Breast epithelium (tissue), 4 donors: ENCODE data around the gene GFOD1. TPM values are rescaled to one million over a fixed set of nuclear protein-coding genes. Genes with fewer than 3 reads are reported as not detected.

ENCODE experiments used
- DNase-seq, 2 donors: peaks; one replicate each; pipeline ENCODE4 v3.0.0-alpha.2; 2019; ENCODE audit warnings: low spot score in 2 of 2
- H3K27ac ChIP-seq, 2 donors: fragments of 200-600 bp; sonication (generic) in 1 of 2; one replicate each; pipeline ENCODE4 v1.5.1; 2016 to 2019; ENCODE audit warnings: mild to moderate bottlenecking in 1 of 2
- H3K27me3 ChIP-seq, 2 donors: fragments of 200-600 bp; sonication (generic) in 1 of 2; one replicate each; pipeline versions ENCODE4 v1.5.1 to v1.6.0; 2017 to 2019; ENCODE audit warnings: control low read depth in 1 of 2, mild to moderate bottlenecking in 1 of 2
- H3K36me3 ChIP-seq: fragments of 200-600 bp; one replicate; pipeline ENCODE4 v1.5.1; 2019
- H3K4me1 ChIP-seq, 2 donors: fragments of 200-600 bp; sonication (generic); one replicate each; pipeline ENCODE4 v1.5.1; 2016 to 2019; ENCODE audit warnings: control low read depth in 1 of 2
- H3K4me3 ChIP-seq, 3 donors: fragments of 200-600 bp; sonication (generic); 1 replicate in 2 of 3; 2 replicates in 1 of 3; pipeline ENCODE4 v1.5.1; 2016 to 2019; ENCODE audit warnings: mild to moderate bottlenecking in 3 of 3, moderate library complexity in 2 of 3
- H3K9me3 ChIP-seq, 2 donors: fragments of 200-600 bp; sonication (generic) in 1 of 2; one replicate each; pipeline ENCODE4 v1.5.1; 2016 to 2019; ENCODE audit warnings: control low read depth in 1 of 2
- POLR2A ChIP-seq: fragments of 450-650 bp; IDR thresholded peaks from one replicate; pipeline ENCODE4 v1.6.1; 2016; ENCODE audit warnings: antibody characterized with exemption, mild to moderate bottlenecking, moderate library complexity
- POLR2AphosphoS5 ChIP-seq, 3 donors: sonication (generic); formaldehyde crosslinking; IDR thresholded peaks; one replicate each; pipeline ENCODE4 v1.6.1; 2017; ENCODE audit warnings: antibody characterized with exemption in 3 of 3
- intact Hi-C: fragments of 100-400 bp; cut with DNase I; formaldehyde crosslinking; loops from one replicate; pipeline ENCODE4 v1.15.1; 2023; ENCODE audit warnings: low total_unique reads
- total RNA-seq, 3 donors: library from RNA; depleted of rRNA; stranded (reverse); fragments of >200 nt; gene quantifications; one replicate each; pipeline ENCODE4 v1.1.0, GENCODE V29; 2016
- TF ChIP-seq, protein P1 (sequence below), 3 donors: fragments of 450-650 bp; IDR thresholded peaks; one replicate each; pipeline ENCODE4 v1.5.1; 2016 to 2017; ENCODE audit warnings: antibody characterized with exemption in 3 of 3, mild to moderate bottlenecking in 3 of 3, moderate library complexity in 3 of 3

The GFOD1 gene
- total RNA-seq, 3 donors from 2014 or later: 11.6 to 33.3 (median 23.3) TPM

DNA sequence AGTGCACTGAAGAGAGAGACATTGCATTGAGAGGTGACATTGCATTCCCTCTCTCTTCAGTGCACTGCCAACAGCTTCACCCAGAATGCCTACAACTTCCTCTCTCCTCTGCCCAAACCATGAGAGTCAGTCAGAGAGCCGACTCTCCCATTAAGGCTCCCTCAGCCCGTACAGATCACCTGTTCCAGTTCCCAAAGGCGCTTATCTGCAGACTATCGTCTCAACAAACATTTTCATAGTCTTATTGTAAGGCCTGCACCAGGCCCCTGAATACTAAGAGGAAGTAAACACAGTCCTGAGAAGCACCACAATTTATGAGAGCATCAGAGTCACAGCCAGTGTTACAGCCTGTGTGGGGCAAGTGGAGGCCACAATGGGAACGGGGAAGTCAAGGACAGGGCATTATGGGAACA lies 53.7 kb downstream of the GFOD1 start:
- Histone ChIP-seq H3K4me1 (peaks cover 0 to 5% of the 10 kb centered on the region in 2 donors), H3K27ac (no peak overlapping the region), H3K9me3 (no peaks in the 10 kb centered on the region), H3K4me3 (no peak overlapping the region), H3K27me3 (no peaks in the 10 kb centered on the region), H3K36me3 (no peaks in the 10 kb centered on the region)
- TF ChIP-seq, protein P1, sequence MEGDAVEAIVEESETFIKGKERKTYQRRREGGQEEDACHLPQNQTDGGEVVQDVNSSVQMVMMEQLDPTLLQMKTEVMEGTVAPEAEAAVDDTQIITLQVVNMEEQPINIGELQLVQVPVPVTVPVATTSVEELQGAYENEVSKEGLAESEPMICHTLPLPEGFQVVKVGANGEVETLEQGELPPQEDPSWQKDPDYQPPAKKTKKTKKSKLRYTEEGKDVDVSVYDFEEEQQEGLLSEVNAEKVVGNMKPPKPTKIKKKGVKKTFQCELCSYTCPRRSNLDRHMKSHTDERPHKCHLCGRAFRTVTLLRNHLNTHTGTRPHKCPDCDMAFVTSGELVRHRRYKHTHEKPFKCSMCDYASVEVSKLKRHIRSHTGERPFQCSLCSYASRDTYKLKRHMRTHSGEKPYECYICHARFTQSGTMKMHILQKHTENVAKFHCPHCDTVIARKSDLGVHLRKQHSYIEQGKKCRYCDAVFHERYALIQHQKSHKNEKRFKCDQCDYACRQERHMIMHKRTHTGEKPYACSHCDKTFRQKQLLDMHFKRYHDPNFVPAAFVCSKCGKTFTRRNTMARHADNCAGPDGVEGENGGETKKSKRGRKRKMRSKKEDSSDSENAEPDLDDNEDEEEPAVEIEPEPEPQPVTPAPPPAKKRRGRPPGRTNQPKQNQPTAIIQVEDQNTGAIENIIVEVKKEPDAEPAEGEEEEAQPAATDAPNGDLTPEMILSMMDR (IDR thresholded peaks at IDR 0.05): no peak
- TF ChIP-seq POLR2A: no peak
- TF ChIP-seq POLR2AphosphoS5 (IDR thresholded peaks at IDR 0.05): no peak
- DNase-seq: no peak
- intact Hi-C loops: no loop called here

DNA sequence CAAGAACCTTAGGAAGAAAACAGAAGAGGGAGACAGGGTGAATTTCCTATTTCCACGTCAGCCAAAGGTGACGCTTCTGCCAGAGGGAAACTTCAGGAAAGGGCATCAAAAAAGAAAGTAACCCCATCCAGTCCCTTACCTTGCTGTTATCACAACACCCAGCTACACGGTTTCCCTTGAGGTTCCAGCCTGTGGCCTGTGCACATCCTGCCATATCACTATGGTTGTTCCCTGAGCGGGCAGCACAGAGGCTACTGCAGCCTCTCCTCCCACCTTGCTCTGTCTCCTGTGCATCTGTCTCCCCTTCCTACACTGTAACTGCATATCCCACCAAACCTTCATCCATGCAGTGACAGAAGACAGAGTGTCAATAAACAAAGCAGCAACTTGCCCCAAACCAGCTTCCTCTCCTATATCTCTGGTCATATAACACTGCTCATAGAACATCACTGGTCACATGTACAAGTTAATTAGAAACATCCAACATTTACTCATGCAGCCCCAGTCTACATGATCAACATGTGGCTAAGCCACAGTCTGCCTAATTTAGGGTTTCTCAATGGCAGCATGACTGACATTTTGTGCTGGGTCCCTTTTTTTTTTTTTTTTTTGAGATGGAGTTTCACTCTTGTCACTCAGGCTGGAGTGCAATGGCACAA lies 54.7 kb downstream of the GFOD1 start:
- Histone ChIP-seq H3K4me3 (no peak overlapping the region), H3K9me3 (no peaks in the 10 kb centered on the region), H3K4me1 (peaks cover 0 to 6% of the 10 kb centered on the region in 2 donors), H3K27me3 (no peaks in the 10 kb centered on the region), H3K36me3 (no peaks in the 10 kb centered on the region), H3K27ac (no peak overlapping the region)
- TF ChIP-seq, protein P1 (IDR thresholded peaks at IDR 0.05): no peak
- TF ChIP-seq POLR2AphosphoS5 (IDR thresholded peaks at IDR 0.05) (no peak), POLR2A (no peak)
- intact Hi-C loops: no loop called here
- DNase-seq: no peak

- H3K4me1 ChIP-seq: peaks cover 0 to 6% of the 10 kb centered on the region in 2 donors
- intact Hi-C loops: no loop called here
- H3K4me3 ChIP-seq: no peak overlapping the region
- no peaks in the 10 kb centered on the region for H3K9me3 ChIP-seq
- no peak overlapping the region for H3K27ac ChIP-seq
- DNase-seq: no peak
- H3K27me3 ChIP-seq: no peaks in the 10 kb centered on the region
- H3K36me3 ChIP-seq: no peaks in the 10 kb centered on the region
- TF ChIP-seq POLR2A (no peak), POLR2AphosphoS5 (IDR thresholded peaks at IDR 0.05) (no peak)
- TF ChIP-seq, protein P1 (IDR thresholded peaks at IDR 0.05): no peak
These were observed 55.4 kb downstream of the GFOD1 start for GRCh38 chr6:13431861-13432465.

DNA sequence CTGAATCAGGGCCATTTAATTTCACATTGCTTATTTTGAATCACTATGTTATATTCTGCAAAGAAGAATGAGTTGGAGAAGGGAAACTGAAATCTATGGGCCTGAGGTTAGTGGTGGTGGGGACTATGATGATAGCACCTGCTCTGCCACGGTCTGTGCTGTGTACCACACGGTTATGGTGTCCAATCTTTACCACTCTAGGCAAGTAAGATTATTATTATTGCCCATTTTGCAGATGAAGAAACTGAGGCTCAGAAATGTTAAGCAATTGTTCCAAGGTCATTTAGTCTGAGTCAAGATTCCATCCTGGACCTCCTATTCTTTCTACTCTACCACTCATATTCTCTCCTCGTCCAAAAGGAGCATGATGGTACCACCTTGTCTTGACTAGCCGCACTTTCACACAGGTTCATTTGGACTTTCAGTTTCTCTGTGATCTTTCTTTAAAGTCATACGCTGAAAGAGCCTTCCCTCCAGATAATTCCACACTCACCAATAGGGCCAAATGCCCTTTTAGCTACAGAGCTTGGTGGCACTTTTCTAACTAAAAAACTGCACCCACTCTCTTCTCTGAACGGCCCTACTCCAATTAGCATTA lies 56.2 kb downstream of the GFOD1 start:
- peaks cover 0 to 6% of the 10 kb centered on the region in 2 donors for H3K4me1 ChIP-seq
- TF ChIP-seq POLR2A (no peak), POLR2AphosphoS5 (IDR thresholded peaks at IDR 0.05) (no peak)
- TF ChIP-seq, protein P1 (IDR thresholded peaks at IDR 0.05): no peak
- DNase-seq: no peak
- intact Hi-C loops: no loop called here
- H3K27me3 ChIP-seq: no peaks in the 10 kb centered on the region
- no peaks in the 10 kb centered on the region for H3K9me3 ChIP-seq
- H3K4me3 ChIP-seq: no peak overlapping the region
- H3K36me3 ChIP-seq: no peaks in the 10 kb centered on the region
- no peak overlapping the region for H3K27ac ChIP-seq

DNA sequence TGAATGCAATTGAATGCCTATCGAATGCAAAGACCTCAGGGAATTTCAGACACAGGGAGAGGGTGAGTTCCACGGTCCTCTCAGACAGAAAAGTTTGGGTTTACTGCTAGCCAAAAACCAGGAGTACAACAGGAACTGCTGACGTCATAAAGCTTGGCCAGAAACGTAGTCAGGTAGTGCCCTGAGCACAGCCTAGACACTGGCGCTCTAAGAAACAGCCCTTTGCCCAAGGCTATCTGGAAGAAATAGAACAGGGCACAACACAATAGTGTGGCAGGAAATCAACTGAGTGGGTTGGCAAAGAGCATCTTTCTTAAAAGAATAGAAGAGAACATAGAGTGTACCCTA lies 58.0 kb downstream of the GFOD1 start:
- TF ChIP-seq POLR2AphosphoS5 (IDR thresholded peaks at IDR 0.05): peak in 1 of 3 donors; percentile 30
- TF ChIP-seq POLR2A: no peak
- intact Hi-C loops: loop anchor here (1.0 kb wide), 1 partner anchor 22 kb away; no protein-coding TSS in a partner anchor
- Histone ChIP-seq H3K36me3 (no peaks in the 10 kb centered on the region), H3K27me3 (no peaks in the 10 kb centered on the region), H3K4me1 (peaks cover 0 to 6% of the 10 kb centered on the region in 2 donors), H3K4me3 (no peak overlapping the region), H3K27ac (peak overlapping the region; percentile 78 to 83), H3K9me3 (no peaks in the 10 kb centered on the region)
- DNase-seq: peak in 1 of 2 donors; percentile 76
